GM23338 (cell line): Measurements from ENCODE around the gene CASP7.

Experiments
- CREB1 ChIP-seq: fragments of 250-450 bp; sonication (Bioruptor Pico); IDR thresholded peaks from 2 replicates; pipeline ENCODE4 v1.5.0; 2020; ENCODE audit warnings: low read depth, mild to moderate bottlenecking, moderate library complexity
- CTCF ChIP-seq, 2 experiments: fragments of 200-600 bp in 1 of 2; sonication (generic) in 1 of 2; conservative IDR thresholded peaks; 2 replicates each; pipeline versions ENCODE4 v1.5.1 to v1.6.1; 2016 to 2017; ENCODE audit warnings: antibody characterized with exemption in 2 of 2, low read depth in 2 of 2, mild to moderate bottlenecking in 2 of 2, moderate library complexity in 1 of 2
- ETS1 ChIP-seq: IDR thresholded peaks from 2 replicates; pipeline ENCODE4 v1.6.1; 2016; ENCODE audit warnings: antibody characterized with exemption
- EZH2 ChIP-seq: fragments of 200-600 bp; sonication (generic); IDR thresholded peaks from one replicate; pipeline ENCODE4 v1.8.0; 2017; ENCODE audit warnings: antibody characterized with exemption, mild to moderate bottlenecking, low read depth; ENCODE audit not compliant: unreplicated experiment
- EZH2phosphoT487 ChIP-seq: fragments of 200-600 bp; sonication (generic); IDR thresholded peaks from one replicate; pipeline ENCODE4 v1.8.1; 2018; ENCODE audit warnings: antibody characterized with exemption; ENCODE audit not compliant: unreplicated experiment
- JUNB ChIP-seq: IDR thresholded peaks from one replicate; pipeline ENCODE4 v1.6.1; 2016; ENCODE audit warnings: antibody characterized with exemption; ENCODE audit not compliant: unreplicated experiment
- NANOG ChIP-seq: IDR thresholded peaks from 2 replicates; pipeline ENCODE4 v1.6.1; 2016; ENCODE audit warnings: antibody characterized with exemption, borderline replicate concordance
- POLR2AphosphoS5 ChIP-seq: IDR thresholded peaks from 2 replicates; pipeline ENCODE4 v1.6.1; 2016; ENCODE audit warnings: antibody characterized with exemption, low read depth
- REST ChIP-seq: IDR thresholded peaks from one replicate; pipeline ENCODE4 v1.6.1; 2018; ENCODE audit warnings: antibody characterized with exemption; ENCODE audit not compliant: unreplicated experiment
- ZNF114 ChIP-seq: fragments of 250-450 bp; sonication (Bioruptor Pico); IDR thresholded peaks from 2 replicates; pipeline ENCODE4 v1.5.0; 2020; ENCODE audit warnings: mild to moderate bottlenecking, moderate library complexity

DNA sequence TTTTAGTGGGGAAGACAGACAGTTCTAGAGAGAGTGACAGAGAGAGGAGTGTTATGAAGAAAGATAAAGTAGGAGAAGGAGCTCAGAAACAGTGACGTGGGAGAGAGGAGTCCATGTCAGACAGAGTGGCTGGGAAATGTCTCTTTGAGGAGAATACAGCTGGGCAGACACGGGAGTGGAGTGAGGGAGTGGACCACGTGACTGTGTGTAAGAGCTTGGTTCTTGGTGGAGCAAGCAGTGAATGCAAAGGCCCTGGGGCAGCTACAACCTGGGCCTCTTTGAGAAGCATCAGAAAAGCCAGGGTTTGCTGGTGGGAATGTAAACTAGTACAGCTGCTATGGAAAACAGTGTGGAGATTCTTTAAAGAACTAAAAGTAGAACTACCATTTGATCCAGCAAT lies 59.9 kb downstream of the CASP7 start:
- TF ChIP-seq EZH2 = no peak
- TF ChIP-seq CREB1 (CRISPR knock-in tag) = no peak
- TF ChIP-seq EZH2phosphoT487 = no peak
- no peak for TF ChIP-seq REST
- TF ChIP-seq CTCF (conservative IDR thresholded peaks at IDR 0.05; ENCODE audit: low read depth in 2 of 2) = no peak
- TF ChIP-seq POLR2AphosphoS5 = no peak
- no peak for TF ChIP-seq JUNB
- no peak for TF ChIP-seq NANOG
- no peak for TF ChIP-seq ZNF114 (CRISPR knock-in tag)
- TF ChIP-seq ETS1 = no peak
